Thyroid gland (tissue), 4 donors: ENCODE measurements around the gene DNAH14. TPM values are rescaled to one million over a fixed set of nuclear protein-coding genes. Genes with fewer than 3 reads are reported as not detected.
"Not testable (repeated sequence)": the region's sequence is repeated elsewhere in the genome, so short reads cannot be mapped to it uniquely, and the experiment has no call there.

ENCODE experiments used
- DNase-seq, 2 donors: peaks; one replicate each; pipeline ENCODE4 v3.0.0-alpha.2; 2019
- H3K27ac ChIP-seq, 3 donors: fragments of 200-600 bp; sonication (generic); 1 replicate in 2 of 3; 2 replicates in 1 of 3; pipeline ENCODE4 v1.5.1; 2016 to 2019; ENCODE audit warnings: mild to moderate bottlenecking in 1 of 3, moderate library complexity in 1 of 3
- H3K27me3 ChIP-seq: fragments of 200-600 bp; sonication (generic); one replicate; pipeline ENCODE4 v1.5.1; 2019
- H3K36me3 ChIP-seq, 2 donors: fragments of 200-600 bp; sonication (generic); one replicate each; pipeline ENCODE4 v1.5.1; 2016 to 2019
- H3K4me1 ChIP-seq, 2 donors: fragments of 200-600 bp; sonication (generic); one replicate each; pipeline ENCODE4 v1.5.1; 2017 to 2019
- H3K4me3 ChIP-seq, 3 donors: fragments of 200-600 bp; sonication (generic); replicated peaks in 1 of 3; 1 replicate in 2 of 3; 2 replicates in 1 of 3; pipeline ENCODE4 v1.5.1; 2016; ENCODE audit warnings: mild to moderate bottlenecking in 1 of 3
- H3K9me3 ChIP-seq: fragments of 200-600 bp; sonication (generic); one replicate; pipeline ENCODE4 v1.5.1; 2017
- CTCF ChIP-seq, 6 experiments: fragments of 200-600 bp in 3 of 6; fragments of 450-650 bp in 3 of 6; sonication (generic) in 3 of 6; IDR thresholded peaks; one replicate each; pipeline ENCODE4 v1.5.1; 2016 to 2019; ENCODE audit warnings: antibody characterized with exemption in 6 of 6, mild to moderate bottlenecking in 2 of 6, inconsistent platforms in 1 of 6, moderate library complexity in 1 of 6
- POLR2A ChIP-seq, 2 donors: fragments of 450-650 bp; IDR thresholded peaks; one replicate each; pipeline ENCODE4 v1.6.1; 2017; ENCODE audit warnings: antibody characterized with exemption in 2 of 2, mild to moderate bottlenecking in 2 of 2, moderate library complexity in 1 of 2
- WGBS, 2 donors: methylation state at CpG; one replicate each; pipeline ENCODE4 v1.1.5; 2017; 5-methylcytosine and 5-hydroxymethylcytosine counted together
- intact Hi-C: fragments of 100-400 bp; cut with DNase I; formaldehyde crosslinking; loops from one replicate; pipeline ENCODE4 v1.15.1; 2023
- total RNA-seq, 4 donors: library from RNA; depleted of rRNA; stranded (reverse); fragments of >200 nt; gene quantifications; one replicate each; pipeline ENCODE4 v1.2.3, GENCODE V29; 2016

DNAH14 gene
- total RNA-seq = 10 to 100 TPM; 60.5 to 75.9 (median 69.2) TPM

- peak within 1 kb of the TSS; percentile 7 to 62 (median 60) for H3K4me3 ChIP-seq
- WGBS, 2 donors = 2 to 3% methylated on average over 21 to 29 of the region's 75 CpGs
- H3K27me3 ChIP-seq = no peaks in the 10 kb centered on the region
- peaks cover 0 to 7% of the 10 kb centered on the region in 2 donors for H3K4me1 ChIP-seq
- no peak for TF ChIP-seq CTCF (IDR thresholded peaks at IDR 0.05)
- peak in 1 of 2 donors; percentile 87 for TF ChIP-seq POLR2A (IDR thresholded peaks at IDR 0.05)
- H3K27ac ChIP-seq = peak within 1 kb of the TSS; percentile 48 to 75 (median 59)
- no peaks in the 10 kb centered on the region for H3K36me3 ChIP-seq
- peak; percentile 86 to 92 for DNase-seq
- intact Hi-C loops = loop anchor here (10.0 kb wide), 2 partner anchors 285 to 415 kb away; no protein-coding TSS in a partner anchor
- no peaks in the 10 kb centered on the region for H3K9me3 ChIP-seq
Observed at GRCh38 chr1:224929335-224930237, at the start of gene DNAH14. Gene DNAH14, plus strand, starts transcription at chr1:224929675. Its CDS starts 23,028 bp downstream, at chr1:224952703.

DNA sequence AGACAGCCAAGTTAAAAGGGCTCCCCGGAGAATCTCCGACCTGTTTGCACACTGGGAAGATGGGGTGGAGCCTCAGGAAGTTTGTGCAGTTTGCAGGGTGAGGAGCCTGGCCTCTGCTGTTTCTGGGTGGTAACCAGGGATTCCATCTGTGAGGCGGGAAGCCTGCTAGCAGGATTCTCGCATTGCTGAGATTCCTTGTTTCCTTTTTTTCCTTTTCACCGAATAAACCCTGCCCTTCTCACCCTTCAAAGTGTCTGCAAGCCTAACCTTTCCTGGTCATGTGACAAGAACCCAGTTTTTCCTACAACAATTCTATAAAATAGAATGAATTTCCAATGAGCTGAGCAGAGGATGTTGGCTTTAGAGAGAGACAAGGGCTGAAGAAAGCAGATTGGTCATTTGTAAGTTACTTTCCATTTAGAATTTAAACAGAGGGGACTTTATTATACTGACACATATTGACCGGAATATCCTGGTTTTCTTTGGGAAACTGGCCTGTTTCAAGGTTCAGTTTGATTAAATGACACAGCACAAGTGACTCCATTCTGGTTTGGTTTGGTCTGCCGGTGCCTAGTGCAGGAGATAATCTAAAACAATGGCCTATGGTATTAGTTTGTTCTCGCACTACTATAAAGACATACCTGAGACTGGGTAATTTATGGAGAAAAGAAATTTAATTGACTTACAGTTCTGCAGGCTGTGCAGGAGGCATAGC is 48.7 kb upstream of the DNAH14 start:
- Histone ChIP-seq H3K4me3 (no peak overlapping the region), H3K9me3 (no peaks in the 10 kb centered on the region), H3K27ac (no peak overlapping the region), H3K36me3 (no peaks in the 10 kb centered on the region), H3K4me1 (peaks cover 3 to 11% of the 10 kb centered on the region in 2 donors), H3K27me3 (no peaks in the 10 kb centered on the region)
- intact Hi-C loops = no loop called here
- WGBS, 2 donors = 59% methylated on average over 8 of the region's 8 CpGs
- DNase-seq = peak in 1 of 2 donors; percentile 3
- TF ChIP-seq CTCF (IDR thresholded peaks at IDR 0.05) (no peak), POLR2A (IDR thresholded peaks at IDR 0.05) (no peak)

DNA sequence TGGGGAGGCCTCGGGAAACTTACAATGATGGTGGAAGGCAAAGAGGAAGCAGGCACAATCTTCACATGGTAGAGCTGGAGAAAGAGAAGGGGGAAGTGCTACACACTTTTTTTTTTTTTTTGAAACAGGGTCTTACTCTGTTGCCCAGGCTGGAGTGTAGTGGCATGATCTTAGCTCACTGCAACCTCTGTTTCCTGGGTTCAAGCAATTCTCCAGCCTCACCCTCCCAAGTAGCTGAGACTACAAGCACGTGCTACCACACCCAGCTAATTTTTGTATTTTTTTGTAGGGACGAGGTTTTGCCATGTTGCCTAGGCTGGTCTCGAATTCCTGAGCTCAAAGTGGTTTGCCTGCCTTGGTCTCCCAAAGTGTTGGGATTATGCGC is 48.2 kb upstream of the DNAH14 start:
- H3K27me3 ChIP-seq, intact Hi-C loops, H3K9me3 ChIP-seq, H3K36me3 ChIP-seq, H3K4me3 ChIP-seq, H3K27ac ChIP-seq, DNase-seq, H3K4me1 ChIP-seq: not testable (repeated sequence)
- WGBS, 2 donors = 91 to 94% methylated on average over 5 of the region's 5 CpGs

- no peak for TF ChIP-seq CTCF (IDR thresholded peaks at IDR 0.05)
- TF ChIP-seq POLR2A (IDR thresholded peaks at IDR 0.05) = no peak
- H3K9me3 ChIP-seq = no peaks in the 10 kb centered on the region
- no peak for DNase-seq
- no peak overlapping the region for H3K27ac ChIP-seq
- no peaks in the 10 kb centered on the region for H3K36me3 ChIP-seq
- peaks cover 3 to 10% of the 10 kb centered on the region in 2 donors for H3K4me1 ChIP-seq
- intact Hi-C loops = no loop called here
- no peaks in the 10 kb centered on the region for H3K27me3 ChIP-seq
- no peak overlapping the region for H3K4me3 ChIP-seq
Observed at GRCh38 chr1:224881762-224882211, 47.7 kb upstream of the DNAH14 start.

- no peak overlapping the region for H3K4me3 ChIP-seq
- no peaks in the 10 kb centered on the region for H3K9me3 ChIP-seq
- H3K27ac ChIP-seq = no peak overlapping the region
- H3K27me3 ChIP-seq = no peaks in the 10 kb centered on the region
- WGBS, 2 donors = 51 to 52% methylated on average over 4 of the region's 4 CpGs
- no peak for DNase-seq
- intact Hi-C loops = no loop called here
- H3K36me3 ChIP-seq = no peaks in the 10 kb centered on the region
- peaks cover 3 to 10% of the 10 kb centered on the region in 2 donors for H3K4me1 ChIP-seq
- TF ChIP-seq POLR2A (IDR thresholded peaks at IDR 0.05) (no peak), CTCF (IDR thresholded peaks at IDR 0.05) (no peak)
Observed at GRCh38 chr1:224882264-224882663, 47.2 kb upstream of the DNAH14 start.
